ENCODE results near the gene ICA1L.
A peak's percentile ranks its signal among the peaks of the same experiment; 100 is the strongest.
"Not testable (repeated sequence)": the region's sequence is repeated elsewhere in the genome, so short reads cannot be mapped to it uniquely, and the experiment has no call there.

The ICA1L gene

GRCh38 chr2:202847693-202848524 is 23.7 kb downstream of the ICA1L start:
- DNase-seq (ENCODE audit: low spot score) = no peak

- no peak for DNase-seq (ENCODE audit: low spot score)
These were observed 26.9 kb downstream of the ICA1L start for GRCh38 chr2:202844656-202845055.

GRCh38 chr2:202842690-202843089 is 28.9 kb downstream of the ICA1L start:
- no peak for DNase-seq (ENCODE audit: low spot score)

- no peak for DNase-seq (ENCODE audit: low spot score)
These were observed 30.3 kb downstream of the ICA1L start for GRCh38 chr2:202841090-202841867.

GRCh38 chr2:202831242-202832220 is 40.0 kb downstream of the ICA1L start:
- DNase-seq (ENCODE audit: low spot score) = peak; percentile 47

- DNase-seq (ENCODE audit: low spot score) = no peak
These were observed 46.7 kb downstream of the ICA1L start for GRCh38 chr2:202824901-202825300.

- no peak for DNase-seq (ENCODE audit: low spot score)
These were observed 49.2 kb downstream of the ICA1L start for GRCh38 chr2:202822411-202822810.

- no peak for DNase-seq (ENCODE audit: low spot score)
These were observed 50.1 kb downstream of the ICA1L start for GRCh38 chr2:202821206-202822160.

- DNase-seq (ENCODE audit: low spot score) = no peak
These were observed 53.2 kb downstream of the ICA1L start for GRCh38 chr2:202818321-202818720.

GRCh38 chr2:202817771-202818170 is 53.8 kb downstream of the ICA1L start:
- DNase-seq (ENCODE audit: low spot score) = no peak

GRCh38 chr2:202815548-202816360 is 55.8 kb downstream of the ICA1L start:
- no peak for DNase-seq (ENCODE audit: low spot score)

- no peak for DNase-seq (ENCODE audit: low spot score)
These were observed 57.3 kb downstream of the ICA1L start for GRCh38 chr2:202814226-202814625.

- no peak for DNase-seq (ENCODE audit: low spot score)
These were observed 58.2 kb downstream of the ICA1L start for GRCh38 chr2:202813387-202813786.

GRCh38 chr2:202808754-202809153 is 62.8 kb downstream of the ICA1L start:
- DNase-seq (ENCODE audit: low spot score) = no peak

GRCh38 chr2:202807431-202808138 is 64.0 kb downstream of the ICA1L start:
- peak; percentile 46 for DNase-seq (ENCODE audit: low spot score)

- not testable (repeated sequence) for DNase-seq (ENCODE audit: low spot score)
These were observed 65.7 kb downstream of the ICA1L start for GRCh38 chr2:202805911-202806310.

GRCh38 chr2:202797944-202798343 is 73.6 kb downstream of the ICA1L start:
- DNase-seq (ENCODE audit: low spot score) = no peak

GRCh38 chr2:202790676-202791075 is 80.9 kb downstream of the ICA1L start:
- DNase-seq (ENCODE audit: low spot score) = no peak

- DNase-seq (ENCODE audit: low spot score) = no peak
These were observed 84.7 kb downstream of the ICA1L start for GRCh38 chr2:202786842-202787241.

Data from LoVo (cell line).